Stimulated activated CD4-positive, alpha-beta T cell treated with anti-CD3 and anti-CD28 coated beads, Interleukin-1b, Interleukin-23, amount 100 ng/mL, for 48 hours (primary cell): Measurements from ENCODE around the gene NMBR.
"Not testable (repeated sequence)": the region's sequence is repeated elsewhere in the genome, so short reads cannot be mapped to it uniquely, and the experiment has no call there.

Source experiments
- DNase-seq: peaks from one replicate; pipeline ENCODE4 v3.0.0-alpha.2; 2020

Gene NMBR

DNA sequence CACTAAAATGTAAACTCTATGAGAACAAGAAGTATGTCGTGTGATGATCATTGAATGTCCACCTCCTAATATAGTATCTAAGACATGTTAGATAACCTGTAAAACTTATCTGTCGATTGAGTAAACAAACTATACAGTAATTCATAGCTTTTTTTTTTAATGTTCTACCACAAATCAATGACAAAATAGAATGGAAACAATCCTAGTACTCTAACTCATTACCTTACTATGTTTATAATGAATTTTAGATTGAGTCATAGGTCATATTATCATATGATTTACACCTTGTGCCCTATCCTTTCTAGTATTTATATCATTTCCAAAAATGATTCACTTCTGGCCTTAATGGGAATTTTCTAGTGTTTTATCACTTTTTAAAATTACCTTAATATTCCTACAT, 6.3 kb upstream of the NMBR start:
- no peak for DNase-seq

DNA sequence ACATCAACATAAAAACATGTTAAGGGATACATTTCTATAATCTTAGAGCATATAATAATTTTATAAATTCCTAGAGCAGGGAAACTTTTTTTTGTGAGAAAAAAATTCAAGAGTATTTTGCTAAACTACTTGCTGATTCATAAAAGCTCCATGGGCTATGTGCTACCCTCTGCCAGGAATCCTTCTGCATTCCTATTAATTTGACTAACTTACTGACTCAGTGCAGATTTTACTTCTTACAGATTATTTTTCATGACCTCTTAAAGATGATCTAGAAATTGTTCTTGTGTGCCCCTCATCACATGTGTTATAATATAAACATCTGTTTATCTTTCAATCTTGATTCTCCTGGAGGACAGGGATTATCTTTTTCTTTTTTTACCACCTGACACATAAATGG, 5.8 kb upstream of the NMBR start:
- no peak for DNase-seq

DNA sequence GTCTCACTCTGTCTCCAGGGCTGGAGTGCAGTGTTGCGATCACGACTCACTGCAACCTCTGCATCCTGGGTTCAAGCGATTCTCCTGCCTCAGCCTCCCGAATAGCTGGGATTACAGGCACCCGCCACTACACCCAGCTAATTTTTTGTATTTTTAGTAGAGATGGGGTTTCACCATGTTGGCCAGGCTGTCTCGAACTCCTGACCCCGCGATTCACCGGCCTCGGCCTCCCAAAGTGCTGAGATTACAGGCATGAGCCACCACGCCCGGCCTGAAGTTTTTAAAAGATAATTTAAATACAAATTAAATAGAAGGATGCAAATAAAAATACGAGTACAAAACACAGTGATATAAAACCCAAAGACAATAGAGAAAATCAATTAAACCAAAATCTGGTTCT, 5.4 kb downstream of the NMBR start:
- DNase-seq: not testable (repeated sequence)

DNA sequence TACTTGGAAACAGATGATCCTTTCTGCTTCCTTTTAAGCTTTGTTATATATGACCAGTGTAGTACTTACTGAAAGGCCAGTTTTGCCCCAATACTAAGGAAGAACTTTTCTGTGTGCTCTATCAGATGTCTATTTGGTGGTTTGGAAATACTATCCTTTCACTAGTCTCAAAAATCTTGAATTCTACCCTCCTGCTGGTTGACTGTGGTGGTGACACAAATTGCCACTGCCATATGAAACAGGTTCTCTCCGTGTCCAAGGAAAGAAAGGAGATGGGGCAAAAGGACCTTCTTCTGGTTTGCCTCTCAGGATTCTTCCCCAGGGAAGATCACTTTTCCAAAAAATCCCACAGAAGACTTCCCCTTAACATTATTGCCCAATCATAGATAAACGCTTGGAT, 8.0 kb downstream of the NMBR start:
- DNase-seq: no peak

DNA sequence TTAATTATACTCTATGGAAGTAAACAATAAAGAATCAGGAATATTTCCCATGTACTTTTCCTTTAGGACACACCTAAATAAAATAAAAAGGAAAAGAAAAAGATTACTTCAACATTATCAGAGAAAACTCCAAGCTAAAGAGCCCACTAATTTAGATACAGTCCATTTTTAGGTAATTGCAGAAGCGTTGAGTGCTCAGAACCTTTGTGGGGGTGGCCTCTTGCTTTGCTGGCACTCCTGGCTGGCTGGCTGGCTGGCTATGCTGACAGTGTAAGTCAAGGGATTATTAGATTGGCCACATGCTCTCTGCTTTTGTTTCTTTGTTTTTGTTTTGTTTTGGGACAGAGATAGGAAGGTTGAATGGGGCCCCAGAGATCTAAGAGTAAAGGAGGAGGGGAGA, 14.3 kb downstream of the NMBR start, which contains the start of gene GJE1:
Gene GJE1, plus strand, starts transcription at position 301 of the 400 bp plus-strand sequence. CDS start 234 bp downstream, outside the sequence.
- no peak for DNase-seq

DNA sequence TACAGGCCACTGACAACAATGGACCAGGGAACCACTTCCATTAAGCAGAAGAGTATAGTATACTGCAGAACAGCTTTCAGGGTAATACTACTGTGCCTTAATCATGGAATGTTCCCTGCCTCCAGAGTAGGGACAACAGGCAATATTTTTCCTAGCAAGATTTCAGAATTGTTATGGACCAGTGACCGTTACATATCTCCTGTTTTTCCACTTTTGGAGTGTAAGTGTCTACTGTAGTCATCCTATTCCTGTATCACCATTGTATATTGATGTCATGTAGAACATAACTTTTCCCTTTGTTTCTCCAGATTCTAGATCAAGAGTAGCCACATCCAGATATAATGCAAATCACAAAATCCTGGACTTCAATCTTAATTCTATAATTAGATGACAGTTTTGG, 16.1 kb downstream of the NMBR start:
- DNase-seq: no peak

DNA sequence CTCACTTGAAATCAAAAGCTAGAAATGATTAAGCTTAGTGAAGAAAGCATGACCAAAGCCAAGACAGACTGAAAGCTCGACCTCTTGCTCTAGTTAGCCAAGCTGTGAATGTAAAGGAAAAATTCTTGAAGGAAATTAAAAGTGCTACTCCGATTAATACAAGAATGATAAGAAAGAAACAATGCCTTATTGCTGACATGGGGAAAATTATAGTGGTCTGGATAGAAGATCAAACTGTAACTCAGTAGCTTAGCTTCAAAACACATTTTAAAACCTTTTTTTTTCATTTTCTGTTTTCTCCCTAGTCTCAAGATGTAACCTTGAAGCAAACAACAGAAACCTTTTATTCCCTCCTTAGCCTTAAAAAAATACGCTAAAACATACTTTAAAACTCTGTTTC, 25.6 kb downstream of the NMBR start:
- DNase-seq: no peak

DNA sequence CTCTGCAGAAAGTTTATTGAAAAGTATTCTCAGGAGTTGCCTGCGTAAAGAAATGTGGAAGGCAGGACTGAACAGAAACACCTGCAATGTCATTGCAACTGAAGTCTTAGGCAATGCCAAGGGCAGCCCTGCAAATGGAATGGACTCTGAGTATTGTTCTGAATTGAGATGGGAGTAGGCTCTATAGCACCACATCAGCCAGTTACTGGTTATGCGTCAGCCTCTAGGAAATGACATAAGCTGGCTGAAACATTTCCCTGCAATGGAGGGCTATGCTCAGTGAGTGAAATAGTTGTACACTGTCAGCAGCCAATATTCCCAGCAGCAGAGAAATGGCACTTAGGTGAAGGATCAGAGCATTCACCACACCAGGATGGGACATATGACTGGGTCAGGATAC, 28.0 kb downstream of the NMBR start:
- no peak for DNase-seq

DNA sequence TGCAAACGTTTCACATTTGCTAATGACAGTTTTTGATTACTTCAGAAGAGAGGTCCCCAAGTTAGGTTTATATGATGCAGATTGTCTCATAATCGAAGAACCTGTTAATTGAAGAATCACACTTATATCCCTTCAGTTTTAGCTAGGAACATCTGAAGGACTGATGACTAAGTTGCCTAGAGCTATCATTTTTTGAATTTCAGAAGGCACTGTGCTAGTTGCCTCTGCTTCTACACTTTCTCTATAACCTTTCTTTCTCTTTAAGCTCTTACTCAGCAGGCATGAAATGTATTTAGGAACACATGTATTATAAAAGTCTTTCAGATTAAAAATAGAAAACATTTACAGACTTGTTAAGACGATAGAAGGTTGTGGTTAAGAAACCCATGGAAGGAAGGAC, 28.6 kb downstream of the NMBR start:
- no peak for DNase-seq

DNA sequence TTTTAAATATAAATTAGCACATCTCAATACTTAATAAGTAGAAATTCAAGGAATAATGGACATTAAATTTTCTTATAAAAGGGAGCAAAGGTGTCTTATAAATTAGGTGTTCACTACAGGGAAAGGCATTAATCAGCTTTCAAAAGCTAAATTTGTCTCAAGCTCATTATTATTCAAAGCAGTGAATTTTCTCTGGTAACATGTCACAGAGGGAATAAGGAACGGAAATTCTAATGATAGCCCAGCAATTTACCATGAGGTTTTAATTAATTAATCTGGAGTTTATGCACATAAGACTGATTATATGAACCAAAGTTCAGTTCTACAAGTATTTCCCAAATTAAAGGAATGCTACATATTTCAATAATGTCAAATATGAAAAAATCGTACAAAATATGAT, 29.6 kb downstream of the NMBR start:
- DNase-seq: no peak

DNA sequence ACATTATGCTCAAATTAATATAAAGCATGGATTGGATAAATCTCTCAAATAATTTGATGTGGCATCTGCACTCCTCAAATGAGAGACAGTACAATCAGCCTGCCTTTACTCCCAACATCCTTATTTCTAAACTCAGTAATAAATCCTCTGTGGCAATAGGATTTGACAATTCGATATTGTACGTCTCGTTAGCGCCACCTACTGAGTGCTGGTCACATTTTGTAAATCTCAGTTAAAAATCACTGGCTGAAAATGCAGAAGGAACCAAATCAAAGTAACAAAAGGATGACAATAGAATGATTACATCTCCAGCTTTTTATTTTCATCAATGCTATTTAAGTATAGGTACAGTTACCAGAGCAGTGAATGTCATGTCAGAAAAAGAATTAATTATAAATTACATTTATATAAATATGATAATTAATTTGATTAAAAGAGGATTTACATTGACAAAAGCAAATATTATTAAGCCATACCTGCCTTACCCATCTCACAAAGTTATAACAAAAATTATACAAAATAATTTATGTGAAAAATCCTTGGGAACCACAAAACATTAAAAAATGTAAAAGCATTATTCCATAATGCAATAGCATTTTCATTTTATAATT, 34.4 kb downstream of the NMBR start:
- DNase-seq: peak; percentile 58

DNA sequence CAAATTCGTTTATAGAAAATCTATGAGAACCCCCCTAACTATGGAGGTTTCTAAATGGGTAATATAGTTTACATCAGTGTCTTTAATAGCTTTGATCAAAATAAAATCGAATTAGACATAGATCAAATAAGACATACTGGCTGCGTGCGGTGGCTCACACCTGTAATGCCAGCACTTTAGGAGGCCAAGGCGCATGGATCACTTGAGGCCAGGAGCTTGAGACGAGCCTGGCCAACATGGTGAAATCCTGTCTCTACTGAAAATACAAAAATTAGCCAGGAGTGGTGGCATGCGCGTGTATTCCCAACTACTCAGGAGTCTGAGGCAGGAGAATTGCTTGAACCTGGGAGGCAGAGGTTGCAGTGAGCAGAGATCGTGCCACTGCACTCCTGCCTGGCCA, 36.1 kb downstream of the NMBR start:
- not testable (repeated sequence) for DNase-seq

DNA sequence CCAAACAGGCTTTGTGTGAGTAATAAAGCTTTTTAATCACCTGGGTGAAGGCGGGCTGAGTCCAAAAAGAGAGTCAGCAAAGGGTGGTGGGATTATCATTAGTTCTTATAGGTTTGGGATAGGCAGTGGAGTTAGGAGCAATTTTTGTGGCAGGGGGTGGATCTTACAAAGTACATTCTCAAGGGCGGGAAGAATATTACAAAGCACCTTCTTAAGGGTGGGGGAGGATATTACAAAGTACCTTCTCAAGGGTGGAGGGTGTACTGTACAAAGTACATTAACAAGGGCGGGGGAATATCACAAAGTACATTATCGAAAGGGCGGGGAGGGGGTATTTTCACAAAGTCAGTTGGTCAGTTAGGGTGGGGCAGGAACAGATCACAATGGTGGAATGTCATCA, 42.1 kb downstream of the NMBR start:
- not testable (repeated sequence) for DNase-seq

DNA sequence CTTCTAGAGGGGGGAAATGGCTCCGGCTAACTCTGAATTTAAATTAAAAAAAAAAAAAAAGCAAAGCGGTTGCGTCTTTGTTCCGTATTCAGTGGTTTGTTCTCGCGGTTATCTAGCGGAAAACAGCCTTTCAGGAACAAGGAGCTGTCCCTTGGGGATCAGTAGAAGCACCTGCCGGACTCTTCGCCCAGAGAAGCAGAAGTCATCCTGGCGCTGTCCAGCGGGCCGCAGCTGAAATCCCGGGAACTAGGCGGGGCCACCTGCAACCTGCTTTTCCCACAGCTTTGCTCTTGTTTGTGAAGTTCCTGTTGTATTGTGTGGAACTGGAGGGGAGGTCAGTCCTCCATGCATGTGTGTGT, 58.1 kb downstream of the NMBR start:
- no peak for DNase-seq

DNA sequence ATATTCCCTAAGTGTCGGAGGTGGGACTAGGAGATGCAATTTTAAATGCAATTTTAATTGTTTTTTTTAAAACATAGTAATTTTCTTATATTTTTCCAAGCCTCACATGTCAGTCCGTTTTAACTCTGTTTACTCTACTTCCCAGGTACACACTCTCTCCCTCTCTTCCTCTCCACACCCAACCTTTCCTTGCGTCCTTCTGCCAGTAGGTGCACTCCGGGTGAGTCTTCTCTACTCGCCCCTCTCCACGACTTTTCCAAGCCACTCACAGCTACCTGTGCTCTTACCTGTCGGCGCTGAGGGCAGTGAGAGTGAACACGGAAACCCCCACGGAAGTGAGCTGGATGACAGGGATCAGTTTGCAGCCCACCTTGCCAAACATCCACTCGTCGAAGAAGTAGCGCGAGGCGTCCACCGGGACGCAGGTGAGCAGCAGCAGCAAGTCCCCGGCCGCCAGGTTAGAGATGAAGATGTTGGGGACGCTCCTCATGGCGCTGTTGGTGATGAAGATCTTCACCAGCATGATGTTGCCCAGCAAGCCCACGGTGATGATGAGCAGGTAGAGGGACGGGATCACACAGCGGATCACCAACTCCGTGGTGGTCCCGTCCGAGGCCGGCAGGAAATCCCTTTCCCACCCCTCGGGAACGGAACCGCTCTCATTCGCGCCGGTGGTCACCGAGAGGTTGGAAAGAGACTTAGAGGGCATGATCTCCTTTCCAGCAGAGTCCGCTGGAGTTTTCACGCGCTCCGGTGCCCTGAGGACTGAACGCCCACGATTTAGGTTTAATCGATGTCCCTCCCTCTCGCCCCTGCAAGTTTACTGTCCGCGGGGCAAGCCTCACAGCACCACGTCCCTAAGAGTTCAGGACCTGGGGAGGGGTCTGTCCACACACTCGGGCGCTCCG, 58.7 kb downstream of the NMBR start:
- DNase-seq: no peak

DNA sequence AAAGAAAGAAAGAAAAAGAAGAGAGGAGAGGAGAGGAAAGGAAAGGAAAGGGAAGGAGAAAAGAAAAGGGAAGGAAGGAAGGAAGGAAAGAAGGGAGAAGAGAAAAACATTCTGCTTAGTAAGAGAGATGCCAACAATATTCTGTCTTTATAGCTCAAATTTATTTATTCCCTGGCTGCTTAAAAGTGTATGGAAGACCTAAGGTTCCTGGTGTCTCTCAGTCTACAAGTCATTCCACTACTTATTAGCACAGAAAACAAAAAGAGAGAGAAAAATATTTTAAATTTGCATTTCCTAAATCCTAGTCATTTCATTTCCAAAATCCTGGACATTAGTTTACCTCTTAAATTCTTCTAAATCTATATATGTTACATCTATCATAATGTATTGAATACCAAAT, 67.8 kb downstream of the NMBR start:
- DNase-seq: no peak

DNA sequence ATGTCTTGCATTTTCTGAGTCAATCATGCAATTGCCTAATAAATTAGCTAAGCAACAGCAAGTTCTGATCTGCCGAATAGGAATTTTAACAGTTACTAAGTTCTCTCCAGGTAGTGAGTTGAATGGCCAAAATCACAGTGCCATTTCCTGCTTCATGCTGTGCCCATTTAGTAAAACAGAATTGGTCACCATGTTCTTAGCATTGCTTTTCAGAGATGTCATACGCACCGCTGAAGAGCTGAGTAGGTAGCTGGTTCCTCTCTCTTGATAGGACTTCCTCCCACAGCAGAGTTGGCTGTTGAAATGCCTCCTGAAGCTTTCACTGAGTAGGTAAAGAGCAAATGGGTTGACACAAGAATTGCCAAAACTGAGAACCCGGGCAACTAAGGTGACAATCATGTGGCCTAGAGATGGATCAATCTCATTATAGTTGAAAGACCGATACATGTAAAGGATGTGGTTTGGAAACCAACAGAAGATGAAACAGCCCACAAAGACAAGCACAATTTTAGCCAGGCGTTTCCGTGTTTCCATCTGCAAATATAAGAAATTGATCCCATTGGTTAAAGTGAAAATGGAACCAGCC, 71.3 kb downstream of the NMBR start:
- DNase-seq: no peak

DNA sequence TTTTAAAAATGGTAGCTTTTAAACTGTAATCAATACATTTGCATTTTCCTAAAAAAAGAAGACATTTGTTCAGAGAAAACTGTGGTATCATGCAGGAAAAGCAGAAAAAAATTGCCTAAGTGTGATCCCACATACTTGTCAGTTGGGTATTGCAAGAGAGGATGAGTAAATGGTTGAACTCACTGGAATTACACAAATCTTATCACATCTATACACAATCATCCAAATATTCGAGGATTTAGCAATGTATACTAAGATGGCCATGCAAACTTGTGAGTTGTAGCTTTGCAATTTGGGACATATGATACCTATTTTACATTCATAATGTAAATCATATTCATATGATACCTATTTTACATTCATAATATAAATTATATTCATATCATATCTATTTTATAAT, 72.4 kb downstream of the NMBR start:
- DNase-seq: no peak

DNA sequence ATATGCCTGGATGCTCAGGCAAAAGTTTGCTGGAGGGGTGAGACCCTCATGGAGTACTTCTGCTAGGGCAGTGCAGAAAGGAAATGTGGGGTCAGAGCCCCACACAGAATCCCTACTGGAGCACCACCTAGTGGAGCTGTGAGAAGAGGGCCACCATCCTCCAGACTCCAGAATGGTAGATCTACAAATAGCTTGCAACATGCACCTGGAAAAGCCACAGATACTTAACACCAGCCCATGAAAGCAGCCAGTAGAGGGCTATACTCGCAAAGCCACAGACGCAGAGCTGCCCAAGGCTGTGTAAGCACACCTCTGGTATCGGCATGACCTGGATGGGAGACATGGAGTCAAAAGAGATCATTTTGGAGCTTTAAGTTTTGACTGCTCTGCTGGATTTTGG, 74.9 kb downstream of the NMBR start:
- DNase-seq: no peak

DNA sequence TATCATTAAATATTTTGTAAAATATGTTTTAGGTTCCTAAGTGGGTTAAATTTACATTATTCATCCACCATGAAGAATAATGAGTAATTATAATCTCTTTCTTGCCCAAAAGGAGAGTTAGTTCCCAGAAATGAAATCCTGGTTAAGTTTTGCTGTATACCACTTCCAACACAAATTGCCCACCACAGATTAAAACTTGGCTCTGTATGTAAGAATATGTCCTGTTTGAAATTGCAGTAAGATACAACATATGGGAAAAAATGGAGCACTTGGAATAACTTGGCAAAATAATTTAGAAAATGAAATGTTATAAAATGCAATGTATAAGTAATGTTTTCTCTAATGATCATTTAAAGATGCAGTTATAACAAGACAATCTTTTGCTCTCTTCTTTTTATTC, 78.5 kb downstream of the NMBR start:
- DNase-seq: no peak

DNA sequence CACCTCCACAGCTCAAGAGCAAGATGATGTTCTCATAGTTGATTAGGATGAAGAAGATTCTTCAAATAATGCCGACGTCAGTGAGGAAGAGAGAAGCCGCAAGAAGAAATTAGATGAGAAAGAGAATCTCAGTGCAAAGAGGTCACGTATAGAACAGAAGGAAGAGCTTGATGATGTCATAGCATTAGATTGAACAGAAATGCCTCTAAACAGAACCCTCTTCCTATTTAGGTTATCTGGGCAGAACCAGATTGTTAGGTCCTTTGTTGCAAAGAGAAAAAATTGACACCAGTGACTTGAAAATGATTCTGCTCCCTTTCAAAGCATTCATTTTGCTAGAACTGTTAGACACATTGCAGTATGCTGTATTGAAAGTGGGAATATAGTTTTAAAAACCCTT, 84.1 kb downstream of the NMBR start:
- not testable (repeated sequence) for DNase-seq

DNA sequence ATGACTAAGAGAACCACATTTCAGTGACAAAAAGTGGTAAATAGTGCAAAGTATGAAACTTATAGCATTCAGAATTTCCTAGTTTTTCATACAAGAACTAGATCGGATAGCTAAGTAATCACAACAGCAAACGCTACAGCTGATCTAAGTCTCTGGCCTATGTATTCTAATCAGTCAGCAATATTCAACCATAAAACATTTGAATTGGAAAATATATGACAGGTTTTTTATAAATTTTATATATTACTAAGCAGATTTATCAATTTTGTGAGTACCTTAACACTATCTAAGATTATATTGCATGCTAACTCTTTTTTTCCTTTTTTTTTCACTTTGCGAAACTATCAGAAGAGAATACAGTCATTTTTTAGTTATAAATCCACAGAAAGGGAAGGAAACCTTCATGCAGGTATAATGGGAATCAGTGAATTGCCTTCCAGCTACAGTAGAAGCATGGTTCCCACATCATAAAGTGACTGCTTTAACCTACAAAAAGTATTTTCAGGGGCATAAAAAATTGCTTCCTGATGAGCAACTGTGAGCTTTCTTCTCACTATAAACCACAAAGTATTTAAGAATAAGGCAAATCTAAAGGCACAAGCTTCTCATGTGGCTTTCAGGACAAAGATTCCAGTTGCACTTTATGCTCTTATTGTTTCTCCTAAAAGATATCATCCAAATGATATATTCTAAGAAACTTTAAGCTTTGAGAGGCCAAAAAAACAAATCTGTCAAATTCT, 88.2 kb downstream of the NMBR start:
- no peak for DNase-seq

DNA sequence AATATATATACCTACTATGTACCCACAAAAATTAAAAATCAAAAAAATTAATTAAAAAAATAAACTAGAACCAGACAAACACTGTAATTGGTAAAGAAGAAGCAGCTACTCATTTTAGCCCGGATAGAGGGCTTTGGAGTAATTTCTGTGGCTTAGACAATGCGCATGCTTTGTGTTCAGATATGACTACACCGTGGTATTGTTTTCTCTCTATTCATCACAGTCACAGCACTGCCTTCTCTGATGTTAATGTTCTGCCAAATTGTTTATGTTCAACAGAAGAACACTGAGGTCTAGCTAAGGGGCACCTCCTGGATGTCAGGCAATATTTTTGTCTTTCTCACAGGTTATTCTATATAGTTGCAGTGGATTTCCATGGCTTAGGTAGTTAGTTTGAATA, 91.7 kb downstream of the NMBR start:
- no peak for DNase-seq

DNA sequence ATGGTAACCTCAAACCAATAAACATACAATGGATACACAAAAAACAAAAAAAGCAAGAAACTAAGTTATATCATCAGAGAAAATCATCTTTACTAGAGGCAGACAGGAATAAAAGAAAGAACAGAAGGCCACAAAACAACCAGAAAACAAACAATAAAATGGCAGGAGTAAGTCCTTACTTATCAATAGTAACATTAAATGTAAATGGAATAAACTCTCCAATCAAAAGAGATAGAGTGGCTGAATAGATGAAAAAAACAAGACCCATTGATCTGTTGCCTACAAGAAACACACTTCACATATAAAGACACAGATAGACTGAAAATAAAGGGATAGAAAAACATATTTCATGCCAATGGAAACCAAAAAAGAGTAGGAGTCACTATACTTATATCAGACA, 95.5 kb downstream of the NMBR start:
- DNase-seq: no peak
